Jurkat, Clone E6-1 (cell line): ENCODE results near the gene SLC2A1.

Source experiments
- DNase-seq: peaks from one replicate; pipeline ENCODE4 v3.0.0-alpha.2; 2011; ENCODE audit warnings: low read depth, low spot score
- H3K4me3 ChIP-seq: 2 replicates; pipeline ENCODE4 v1.5.1; 2011; ENCODE audit warnings: mild to moderate bottlenecking, low read length, control low read depth, moderate library complexity

The SLC2A1 gene

GRCh38 chr1:42962641-42963377, 4.1 kb upstream of the SLC2A1 start:
- no peak overlapping the region for H3K4me3 ChIP-seq
- DNase-seq = peak; percentile 44

DNA sequence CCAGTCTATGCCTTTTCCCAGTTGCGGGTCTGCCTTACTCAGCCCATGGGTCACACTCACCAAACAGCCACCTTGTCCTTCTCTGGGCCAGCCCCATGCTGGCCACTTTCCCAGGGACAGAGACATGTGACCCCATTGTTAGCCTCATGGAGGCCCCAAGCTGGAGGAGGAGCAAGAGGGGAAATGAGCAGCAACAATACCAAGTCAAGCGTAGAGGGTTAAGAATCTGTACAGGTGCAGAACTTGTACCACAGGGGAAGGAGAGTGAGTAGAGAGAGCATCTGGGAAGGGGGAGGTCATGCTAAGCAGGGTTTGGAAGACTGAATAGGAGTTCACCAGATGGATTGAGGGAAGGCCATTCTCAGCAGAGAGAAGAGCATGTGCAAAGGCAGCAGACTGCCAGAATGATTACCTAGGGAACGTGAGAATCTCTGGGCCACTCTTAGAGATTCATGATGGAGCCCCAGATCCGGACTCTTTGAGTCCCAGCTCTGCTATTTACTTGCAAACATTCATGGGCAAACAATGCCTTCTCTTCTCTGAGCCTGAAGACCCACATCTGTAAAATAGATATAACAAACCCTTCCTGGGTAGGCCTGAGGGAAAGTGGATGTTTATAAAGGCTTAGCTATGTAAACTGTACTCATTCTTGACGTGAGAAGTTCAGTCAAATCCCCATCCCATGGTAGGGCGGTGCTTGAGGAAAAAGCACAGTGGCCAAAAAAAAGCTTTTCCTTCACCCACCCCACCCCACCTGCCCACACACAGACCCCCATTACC, 2.8 kb upstream of the SLC2A1 start:
- no peak overlapping the region for H3K4me3 ChIP-seq
- no peak for DNase-seq

DNA sequence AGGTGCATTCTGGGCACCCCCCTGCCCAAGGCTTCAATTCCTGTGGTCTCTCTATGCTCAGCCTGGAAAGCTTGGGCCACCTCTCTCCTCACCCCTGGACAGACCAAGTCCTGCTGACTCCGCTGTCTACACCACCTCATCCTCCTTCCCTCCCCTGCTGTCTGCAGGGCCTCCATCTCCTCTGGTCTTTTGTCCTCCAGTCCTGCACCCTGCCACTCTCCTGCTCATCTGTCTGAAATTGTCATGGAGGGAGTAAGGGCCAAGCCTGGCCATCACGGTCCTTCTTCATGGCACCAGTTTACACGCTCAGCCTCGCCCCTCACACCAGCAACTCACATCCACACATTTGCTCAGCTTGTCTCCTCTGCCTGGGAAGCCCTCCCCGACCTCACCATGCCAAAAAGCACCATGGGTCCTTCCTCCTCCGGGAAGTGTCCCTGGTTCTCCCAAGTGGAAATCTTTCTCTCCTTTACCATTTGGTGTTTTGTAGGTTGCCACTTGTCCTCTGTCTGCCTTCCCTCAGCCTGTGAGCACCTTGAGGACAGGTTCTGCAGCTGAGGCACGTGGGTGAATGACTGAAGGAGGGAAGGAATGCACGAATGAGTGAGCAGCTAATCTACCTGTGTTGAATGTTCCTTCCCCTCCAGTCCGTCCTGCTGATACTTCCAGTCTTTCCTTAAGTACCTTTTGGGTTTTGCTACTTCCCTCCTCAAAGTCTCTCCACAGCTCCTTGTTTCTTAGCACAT, 2.1 kb upstream of the SLC2A1 start:
- no peak overlapping the region for H3K4me3 ChIP-seq
- DNase-seq = no peak

- no peak for DNase-seq
- H3K4me3 ChIP-seq = no peak overlapping the region
Measured at GRCh38 chr1:42960122-42960390, 1.4 kb upstream of the SLC2A1 start.

DNA sequence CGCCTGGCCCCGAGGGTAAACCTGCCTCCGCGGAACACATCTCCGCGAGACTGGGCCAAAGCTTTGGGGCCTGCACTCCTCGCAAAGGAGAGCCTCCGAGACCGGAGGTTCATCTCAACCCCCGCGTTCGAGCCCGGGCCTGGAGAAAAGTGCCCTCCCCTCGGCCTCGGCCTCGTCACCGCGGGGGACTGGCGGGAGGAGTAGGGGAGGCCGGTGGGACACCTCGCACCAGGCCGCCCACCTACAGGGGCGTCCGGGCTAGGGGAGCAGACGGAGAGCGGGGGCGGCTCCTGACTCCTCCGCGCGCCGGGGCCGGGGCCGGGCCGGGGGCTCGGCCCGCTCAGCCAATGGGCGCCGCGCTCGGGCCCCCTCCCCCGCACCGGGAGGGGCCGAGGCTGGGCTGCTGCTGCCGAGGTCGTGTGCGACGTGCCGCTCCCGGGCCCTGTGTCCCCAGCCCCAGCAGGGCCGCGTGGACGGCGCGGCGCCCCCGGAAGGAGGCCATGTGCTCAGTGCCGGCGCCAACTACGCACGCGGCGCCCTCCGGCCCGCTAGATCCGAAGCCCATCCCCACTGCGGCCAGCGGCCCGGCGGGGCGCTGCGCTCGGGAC, 684 bp downstream of the SLC2A1 start:
- H3K4me3 ChIP-seq = peak overlapping the region; percentile 75
- DNase-seq = no peak

DNA sequence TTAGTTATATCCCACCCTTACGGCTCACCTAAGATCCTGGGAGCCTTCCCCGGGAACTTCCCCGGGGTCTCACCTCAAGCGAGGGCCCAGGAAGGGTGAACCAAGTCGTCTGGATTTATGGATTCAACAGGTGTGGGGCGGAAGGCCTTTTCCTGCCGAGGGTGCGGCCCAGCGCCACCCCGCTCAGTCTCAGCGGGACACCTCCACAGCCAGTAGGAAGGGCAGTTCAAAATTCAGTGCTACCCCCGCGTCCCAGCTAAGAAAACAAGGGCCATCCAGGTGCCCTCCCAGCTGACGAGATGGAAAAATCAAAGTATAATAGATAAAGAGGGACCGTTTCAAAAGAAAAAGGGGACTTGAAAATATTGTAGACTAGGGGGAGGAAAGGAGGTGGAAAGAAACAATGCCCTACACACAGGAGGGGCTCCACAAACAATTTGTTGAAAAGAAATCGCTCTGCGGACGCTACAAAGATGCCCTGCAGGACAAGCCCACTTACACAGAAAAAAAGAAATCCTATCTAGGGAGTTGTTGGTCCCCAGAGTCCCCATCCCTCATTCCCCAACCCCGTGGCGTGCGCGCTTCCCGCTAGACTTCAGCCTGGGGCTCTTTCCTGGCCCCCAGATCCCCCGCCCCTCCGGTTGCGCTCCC, 1.3 kb downstream of the SLC2A1 start:
- no peak for DNase-seq
- peak overlapping the region; percentile 75 for H3K4me3 ChIP-seq

- no peak for DNase-seq
- H3K4me3 ChIP-seq = peak overlapping the region; percentile 75
Measured at GRCh38 chr1:42956739-42957138, 1.9 kb downstream of the SLC2A1 start.

DNA sequence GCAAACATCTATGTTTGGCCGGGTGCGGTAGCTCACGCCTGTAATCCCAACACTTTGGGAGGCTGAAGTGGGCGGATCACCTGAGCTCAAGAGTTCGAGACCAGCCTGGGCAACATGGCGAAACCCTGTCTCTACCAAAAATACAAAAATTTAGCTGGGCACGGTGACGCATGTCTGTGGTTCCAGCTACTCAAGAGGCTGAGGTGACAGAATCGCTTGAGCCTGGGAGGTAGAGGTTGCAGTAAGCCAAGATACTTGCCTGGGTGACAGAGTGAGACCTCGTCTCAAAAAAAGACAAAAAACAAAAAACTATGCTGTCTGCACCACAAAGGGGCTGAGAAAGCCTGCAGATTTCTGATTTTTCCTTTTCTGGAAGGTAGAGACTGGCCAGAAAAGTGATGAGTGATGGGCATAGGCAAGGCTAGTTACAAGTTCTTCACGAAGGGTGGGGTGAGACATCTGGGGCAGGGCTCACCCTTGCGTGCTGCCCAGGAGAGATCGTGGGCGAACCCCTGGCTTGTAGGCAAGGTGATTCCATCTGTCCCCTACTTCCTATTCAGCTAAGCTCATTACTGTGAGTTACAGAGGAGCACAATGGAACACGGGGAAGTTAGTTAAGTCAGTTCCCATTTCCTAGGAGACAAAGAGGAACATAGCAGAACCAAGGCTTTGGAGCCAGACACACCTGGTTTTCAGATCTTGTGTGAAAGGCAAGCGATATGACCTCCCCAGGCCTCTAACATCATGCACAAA, 3.2 kb downstream of the SLC2A1 start:
- no peak overlapping the region for H3K4me3 ChIP-seq
- DNase-seq = no peak

GRCh38 chr1:42953182-42954180, 5.2 kb downstream of the SLC2A1 start:
- no peak overlapping the region for H3K4me3 ChIP-seq
- no peak for DNase-seq

- H3K4me3 ChIP-seq = no peak overlapping the region
- DNase-seq = no peak
Measured at GRCh38 chr1:42952303-42953001, 6.2 kb downstream of the SLC2A1 start.

GRCh38 chr1:42951588-42951987, 7.1 kb downstream of the SLC2A1 start:
- DNase-seq = no peak

DNA sequence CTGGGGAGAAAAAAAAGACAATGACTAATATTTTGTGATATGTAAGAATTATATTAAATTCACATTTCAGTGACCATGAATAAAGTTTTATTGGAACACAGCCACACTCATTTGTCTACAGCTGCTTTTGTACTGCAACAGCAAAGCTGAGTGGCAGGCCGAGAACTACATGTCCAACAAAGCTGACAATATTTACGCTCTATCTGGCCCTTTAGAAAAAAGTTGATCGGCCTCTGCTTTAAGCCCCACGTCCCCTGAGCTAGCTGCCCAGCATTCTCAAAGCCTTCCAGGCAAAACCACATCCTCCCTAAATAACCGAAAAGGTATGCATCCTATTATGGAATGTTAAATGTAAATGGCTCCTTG, 8.6 kb downstream of the SLC2A1 start:
- no peak for DNase-seq
- H3K4me3 ChIP-seq = no peak overlapping the region

More at GRCh38 chr1:42951588-42951987, 7.1 kb downstream of the SLC2A1 start:
- no peak overlapping the region for H3K4me3 ChIP-seq

GRCh38 chr1:42949312-42950115, 9.2 kb downstream of the SLC2A1 start:
- H3K4me3 ChIP-seq = no peak overlapping the region
- DNase-seq = no peak

- no peak for DNase-seq
- H3K4me3 ChIP-seq = no peak overlapping the region
Measured at GRCh38 chr1:42947965-42948732, 10.5 kb downstream of the SLC2A1 start.

- DNase-seq = no peak
- no peak overlapping the region for H3K4me3 ChIP-seq
Measured at GRCh38 chr1:42947117-42947516, 11.6 kb downstream of the SLC2A1 start.
